GM12874 (cell line): ENCODE measurements around the gene KCNJ5.

Source experiments
- TF ChIP-seq, protein P1 (sequence below): IDR thresholded peaks from 2 replicates; pipeline ENCODE4 v1.5.1; 2011; ENCODE audit warnings: low read depth, mild to moderate bottlenecking, control low read depth, low read length, moderate library complexity; ENCODE audit not compliant: insufficient read depth

The KCNJ5 gene

DNA sequence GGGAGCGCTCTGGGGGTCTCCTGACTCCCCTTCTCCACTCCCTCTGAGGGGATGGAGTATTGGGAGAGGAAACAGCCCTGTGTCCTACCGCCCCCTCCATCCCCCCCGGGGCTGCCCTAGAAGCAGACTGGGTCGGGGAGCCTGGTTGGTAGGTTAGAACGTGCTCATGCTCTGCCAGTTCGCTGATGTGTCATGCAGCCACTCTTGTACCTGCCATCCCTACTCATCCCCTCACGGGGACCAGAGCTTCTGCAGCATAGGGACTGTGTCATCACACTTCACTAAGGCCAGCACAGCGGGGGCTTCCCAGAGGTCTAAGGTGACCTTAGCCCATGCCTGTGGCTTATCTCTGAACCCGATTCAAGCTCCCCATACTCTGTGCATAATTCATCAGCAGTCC, 28.8 kb upstream of the KCNJ5 start:
- TF ChIP-seq, protein P1, sequence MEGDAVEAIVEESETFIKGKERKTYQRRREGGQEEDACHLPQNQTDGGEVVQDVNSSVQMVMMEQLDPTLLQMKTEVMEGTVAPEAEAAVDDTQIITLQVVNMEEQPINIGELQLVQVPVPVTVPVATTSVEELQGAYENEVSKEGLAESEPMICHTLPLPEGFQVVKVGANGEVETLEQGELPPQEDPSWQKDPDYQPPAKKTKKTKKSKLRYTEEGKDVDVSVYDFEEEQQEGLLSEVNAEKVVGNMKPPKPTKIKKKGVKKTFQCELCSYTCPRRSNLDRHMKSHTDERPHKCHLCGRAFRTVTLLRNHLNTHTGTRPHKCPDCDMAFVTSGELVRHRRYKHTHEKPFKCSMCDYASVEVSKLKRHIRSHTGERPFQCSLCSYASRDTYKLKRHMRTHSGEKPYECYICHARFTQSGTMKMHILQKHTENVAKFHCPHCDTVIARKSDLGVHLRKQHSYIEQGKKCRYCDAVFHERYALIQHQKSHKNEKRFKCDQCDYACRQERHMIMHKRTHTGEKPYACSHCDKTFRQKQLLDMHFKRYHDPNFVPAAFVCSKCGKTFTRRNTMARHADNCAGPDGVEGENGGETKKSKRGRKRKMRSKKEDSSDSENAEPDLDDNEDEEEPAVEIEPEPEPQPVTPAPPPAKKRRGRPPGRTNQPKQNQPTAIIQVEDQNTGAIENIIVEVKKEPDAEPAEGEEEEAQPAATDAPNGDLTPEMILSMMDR, result no peak

DNA sequence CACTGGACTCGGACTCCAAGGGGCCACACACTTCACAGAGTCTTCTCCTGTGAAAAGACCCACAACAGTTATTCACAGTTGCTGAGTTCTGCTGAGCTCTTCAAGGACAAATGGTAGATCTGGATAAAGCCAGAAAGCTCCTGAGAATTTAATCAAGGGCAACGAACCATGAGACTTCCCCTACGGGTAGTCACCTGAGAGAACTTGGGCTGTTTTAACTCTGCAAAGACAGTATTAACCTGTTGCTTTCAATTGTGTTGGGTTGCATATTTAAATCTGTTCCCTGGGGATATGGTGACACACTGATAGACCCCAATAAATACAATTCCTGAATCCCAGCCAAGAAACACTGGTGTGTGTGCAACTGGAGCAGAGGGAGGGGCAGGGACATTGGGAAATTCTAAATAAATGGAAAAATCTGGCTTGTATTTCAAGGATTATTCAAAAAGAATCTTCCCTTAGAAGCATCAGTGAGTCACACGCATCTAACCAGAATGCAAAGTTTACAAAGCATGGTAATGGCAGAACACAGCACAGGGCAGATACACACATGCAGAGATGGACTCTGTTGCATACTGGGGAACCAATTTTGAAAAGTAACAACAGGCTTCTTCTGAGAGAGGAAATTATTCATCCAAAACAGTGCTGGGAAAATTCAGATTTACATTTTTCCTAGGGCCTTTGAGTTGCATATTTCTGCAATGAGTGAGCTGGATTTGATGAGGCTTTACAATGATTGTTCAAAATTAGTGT, 28.1 kb upstream of the KCNJ5 start:
- TF ChIP-seq, protein P1, result no peak

DNA sequence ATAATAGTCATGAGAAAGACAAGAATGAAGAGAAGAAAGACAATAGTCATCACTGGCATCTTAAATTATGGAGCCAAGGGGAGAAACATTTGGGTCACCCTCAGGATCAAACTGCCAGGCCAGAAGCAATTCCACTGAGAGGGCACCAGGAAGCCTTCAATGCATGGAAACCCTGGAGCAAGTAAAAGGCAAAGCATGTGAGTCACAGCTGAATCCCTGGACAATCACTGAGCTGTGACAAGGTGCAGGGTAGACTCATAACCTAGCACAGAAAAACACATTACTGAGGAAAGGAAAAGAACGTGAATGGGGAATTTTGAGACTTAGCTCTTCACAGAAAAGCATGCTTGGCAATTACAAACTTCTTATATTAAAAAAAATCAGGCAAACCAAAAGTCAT, 25.7 kb upstream of the KCNJ5 start:
- TF ChIP-seq, protein P1, result no peak

DNA sequence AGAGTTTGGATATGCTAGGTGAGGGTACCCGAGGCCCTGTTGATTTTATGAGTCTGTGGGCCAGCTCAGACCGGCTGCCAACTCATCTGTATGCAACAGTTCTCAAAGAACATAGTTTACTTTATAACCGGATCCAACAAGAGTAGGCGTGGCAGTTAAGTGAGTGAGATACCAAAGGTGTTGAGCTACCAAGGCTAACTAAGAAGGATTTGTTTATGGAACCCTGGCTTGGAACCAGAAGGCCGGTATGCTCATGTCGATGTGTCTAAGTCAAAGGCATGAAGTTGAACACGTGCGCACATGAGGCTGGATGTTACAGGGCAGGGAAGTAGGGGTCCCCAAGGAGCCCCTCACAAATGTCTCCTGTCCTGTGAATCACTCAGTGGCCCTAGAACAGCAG, 23.9 kb upstream of the KCNJ5 start, which contains the start of gene KCNJ1:
Gene KCNJ1, minus strand, starts transcription at position 20 of the 400 bp plus-strand sequence. CDS start 27,053 bp downstream, outside the sequence.
- TF ChIP-seq, protein P1, result no peak

DNA sequence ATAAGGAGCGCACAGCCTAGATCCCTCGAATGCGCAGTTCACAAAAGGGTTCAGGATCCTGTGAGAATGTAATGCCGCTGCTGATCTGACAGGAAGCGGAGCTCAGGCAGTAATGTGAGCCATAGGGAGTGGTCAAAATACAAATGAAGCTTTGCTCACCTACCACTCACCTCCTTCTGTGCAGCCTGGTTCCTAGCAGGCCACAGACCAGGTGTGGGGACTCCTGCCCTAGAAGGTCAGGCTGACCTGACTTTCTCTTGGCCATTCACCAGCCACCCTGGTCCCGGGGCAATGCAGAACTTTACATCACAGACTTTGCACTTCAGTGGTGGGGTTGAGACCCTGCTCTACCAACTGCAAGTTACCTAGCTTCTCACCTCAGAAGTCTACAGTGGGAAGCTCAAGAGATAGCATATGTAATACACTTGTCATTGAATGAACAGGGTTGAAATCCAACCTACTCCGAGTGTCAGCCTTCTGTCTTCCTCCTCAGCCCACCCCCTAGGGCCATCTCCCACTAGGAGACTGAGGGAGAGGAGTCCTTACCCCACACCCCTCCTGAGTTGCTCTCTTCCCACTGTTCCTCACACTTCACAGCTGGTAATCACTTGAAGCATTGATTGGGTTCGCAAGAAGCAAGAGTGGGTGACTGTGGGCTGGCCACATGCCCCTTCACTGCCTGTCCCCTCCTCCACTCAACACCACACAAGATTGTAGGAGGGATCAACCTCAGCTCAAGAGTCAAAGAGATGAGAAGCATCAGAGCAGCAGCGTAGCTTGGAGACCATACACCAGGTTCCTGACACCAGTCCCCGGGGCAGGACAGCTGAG, 22.1 kb upstream of the KCNJ5 start:
- TF ChIP-seq, protein P1, result no peak

DNA sequence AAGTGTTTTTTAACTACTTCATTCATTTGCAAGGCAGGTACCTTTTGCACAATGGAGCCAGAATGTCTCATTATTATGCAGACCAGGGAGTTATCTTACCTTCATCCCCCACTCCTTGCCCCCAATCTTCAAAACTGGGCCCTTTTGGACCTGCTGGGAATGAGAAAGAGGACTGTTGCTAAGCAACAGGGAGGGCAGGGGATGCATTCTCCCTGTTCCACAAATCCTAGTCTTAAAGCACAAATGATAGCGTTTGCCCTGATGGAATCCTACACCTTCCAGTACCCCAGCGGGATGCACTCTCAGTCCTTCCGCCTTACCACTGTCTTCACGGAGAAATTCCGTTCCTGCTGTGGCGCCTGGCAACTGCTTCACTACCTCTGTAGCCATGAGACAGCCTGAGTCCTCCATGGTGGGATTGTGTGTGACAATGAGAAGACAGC, 20.0 kb upstream of the KCNJ5 start:
- TF ChIP-seq, protein P1, result no peak

DNA sequence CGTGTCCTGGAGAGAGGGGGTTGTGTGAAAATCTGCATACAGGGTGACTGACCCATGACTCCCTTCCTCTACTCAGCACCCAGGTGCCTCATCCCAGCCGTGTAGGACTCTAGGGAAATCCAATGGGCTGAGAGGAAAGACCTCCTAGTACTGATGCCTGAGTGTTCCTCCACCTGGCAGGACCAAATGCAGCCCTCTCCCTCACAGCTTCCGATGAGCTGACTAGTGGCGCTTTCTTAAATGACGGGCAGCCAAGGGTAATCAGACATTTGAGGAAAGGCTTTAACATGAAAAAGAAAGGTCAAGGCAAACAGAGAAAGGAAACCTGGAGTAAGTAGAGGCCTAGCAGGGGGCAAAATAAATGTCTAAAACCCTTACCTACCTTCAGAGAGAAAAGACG, 19.1 kb upstream of the KCNJ5 start:
- TF ChIP-seq, protein P1, result no peak
